ENCODE data around the gene PHAX. TPM values are rescaled to one million over a fixed set of nuclear protein-coding genes. Genes with fewer than 3 reads are reported as not detected.

Gene PHAX
- total RNA-seq, 1 experiment from 2014 or later, result 63.6 TPM

DNA sequence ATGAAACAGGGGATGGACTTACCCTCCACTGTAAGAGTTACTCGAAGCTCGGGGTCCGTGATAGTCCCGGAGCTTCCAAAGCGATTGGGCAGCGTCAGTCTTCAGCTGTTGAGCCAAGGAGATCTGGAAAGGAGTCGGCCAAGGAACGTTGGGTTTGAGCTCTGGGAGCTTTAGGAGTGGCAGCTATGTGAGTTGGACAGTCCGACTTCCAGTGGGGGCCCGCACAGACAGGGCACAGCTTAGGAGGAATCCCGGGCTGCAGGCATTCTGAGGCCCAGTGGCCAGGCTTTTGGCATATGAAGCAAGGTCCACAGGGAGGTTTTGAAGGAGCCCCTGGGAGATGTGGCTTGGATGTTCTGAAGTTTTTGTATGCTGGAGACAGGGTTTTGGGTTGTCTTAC lies 72.7 kb downstream of the PHAX start:
- DNase-seq, result no peak
- Mint-ChIP-seq H3K36me3 (ENCODE audit: insufficient read depth, unreplicated experiment) (no peaks in the 10 kb centered on the region), H3K27me3 (ENCODE audit: unreplicated experiment) (no peaks in the 10 kb centered on the region), H3K4me1 (ENCODE audit: low read depth, unreplicated experiment) (peaks cover 8% of the 10 kb centered on the region), H3K4me3 (ENCODE audit: low read depth, unreplicated experiment) (no peak overlapping the region), H3K9me3 (ENCODE audit: low read depth, unreplicated experiment) (peaks cover 3% of the 10 kb centered on the region), H3K27ac (ENCODE audit: unreplicated experiment) (no peak overlapping the region)
- CTCF ChIA-PET, result interaction anchor here (0.7 kb wide), 1 partner anchor 366 kb away, joined by 5 read pairs; no protein-coding TSS in a partner anchor
- BruUV-seq (replicated peaks), result no TSS peak
- intact Hi-C loops (cut with micrococcal nuclease; ENCODE audit: unreplicated experiment), result no loop called here
- TF ChIP-seq, protein P1, sequence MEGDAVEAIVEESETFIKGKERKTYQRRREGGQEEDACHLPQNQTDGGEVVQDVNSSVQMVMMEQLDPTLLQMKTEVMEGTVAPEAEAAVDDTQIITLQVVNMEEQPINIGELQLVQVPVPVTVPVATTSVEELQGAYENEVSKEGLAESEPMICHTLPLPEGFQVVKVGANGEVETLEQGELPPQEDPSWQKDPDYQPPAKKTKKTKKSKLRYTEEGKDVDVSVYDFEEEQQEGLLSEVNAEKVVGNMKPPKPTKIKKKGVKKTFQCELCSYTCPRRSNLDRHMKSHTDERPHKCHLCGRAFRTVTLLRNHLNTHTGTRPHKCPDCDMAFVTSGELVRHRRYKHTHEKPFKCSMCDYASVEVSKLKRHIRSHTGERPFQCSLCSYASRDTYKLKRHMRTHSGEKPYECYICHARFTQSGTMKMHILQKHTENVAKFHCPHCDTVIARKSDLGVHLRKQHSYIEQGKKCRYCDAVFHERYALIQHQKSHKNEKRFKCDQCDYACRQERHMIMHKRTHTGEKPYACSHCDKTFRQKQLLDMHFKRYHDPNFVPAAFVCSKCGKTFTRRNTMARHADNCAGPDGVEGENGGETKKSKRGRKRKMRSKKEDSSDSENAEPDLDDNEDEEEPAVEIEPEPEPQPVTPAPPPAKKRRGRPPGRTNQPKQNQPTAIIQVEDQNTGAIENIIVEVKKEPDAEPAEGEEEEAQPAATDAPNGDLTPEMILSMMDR (IDR thresholded peaks at IDR 0.05; ENCODE audit: unreplicated experiment), result no peak

DNA sequence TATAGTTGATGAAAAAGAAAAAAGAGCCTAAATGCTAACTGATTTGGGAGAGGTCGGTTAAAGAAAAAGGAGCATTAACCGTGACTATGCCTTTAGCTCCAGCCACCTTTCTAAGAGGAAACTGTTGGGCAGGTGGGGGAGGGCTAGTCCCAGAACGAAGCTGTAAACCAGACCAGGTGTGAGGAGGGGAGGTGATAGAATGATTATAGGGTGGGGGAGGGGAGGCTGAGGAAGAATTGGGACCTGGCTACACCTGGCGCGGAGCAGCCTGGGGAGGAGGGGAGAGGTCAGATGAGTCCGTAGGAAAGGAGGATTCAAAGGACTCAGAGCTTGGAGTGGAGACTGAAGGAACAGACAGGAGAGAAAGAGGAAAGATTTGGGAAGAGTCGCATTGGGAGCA lies 73.4 kb downstream of the PHAX start:
- intact Hi-C loops (cut with micrococcal nuclease; ENCODE audit: unreplicated experiment), result no loop called here
- H3K4me3 Mint-ChIP-seq (ENCODE audit: low read depth, unreplicated experiment), result no peak overlapping the region
- TF ChIP-seq, protein P1 (IDR thresholded peaks at IDR 0.05; ENCODE audit: unreplicated experiment), result no peak
- H3K27me3 Mint-ChIP-seq (ENCODE audit: unreplicated experiment), result no peaks in the 10 kb centered on the region
- no peak for DNase-seq
- H3K36me3 Mint-ChIP-seq (ENCODE audit: insufficient read depth, unreplicated experiment), result no peaks in the 10 kb centered on the region
- no TSS peak for BruUV-seq (replicated peaks)
- H3K9me3 Mint-ChIP-seq (ENCODE audit: low read depth, unreplicated experiment), result peaks cover 3% of the 10 kb centered on the region
- CTCF ChIA-PET, result interaction anchor here (0.7 to 2.5 kb wide), 2 partner anchors 128 to 365 kb away, joined by 5 read pairs; no protein-coding TSS in a partner anchor
- peaks cover 10% of the 10 kb centered on the region for H3K4me1 Mint-ChIP-seq (ENCODE audit: low read depth, unreplicated experiment)
- no peak overlapping the region for H3K27ac Mint-ChIP-seq (ENCODE audit: unreplicated experiment)

DNA sequence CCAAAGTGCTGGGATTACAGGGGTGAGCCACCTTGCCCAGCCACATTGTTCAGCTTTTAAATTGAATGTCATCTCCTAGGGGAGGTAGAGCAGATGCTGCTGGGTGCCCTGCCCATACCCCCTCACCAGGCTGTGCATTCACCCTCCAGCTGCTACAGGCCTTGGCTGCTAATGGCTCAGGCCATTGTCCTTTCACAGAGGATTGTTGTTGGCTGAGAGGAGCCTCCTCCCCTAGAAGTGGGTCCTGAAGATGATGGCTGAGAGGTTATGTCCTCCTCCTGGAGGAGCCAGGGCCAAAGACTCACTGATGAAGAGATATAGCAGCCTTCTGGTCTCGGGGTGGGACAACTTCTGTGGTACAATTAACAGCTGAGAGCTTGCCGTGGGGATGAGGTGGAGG lies 74.6 kb downstream of the PHAX start:
- CTCF ChIA-PET, result interaction anchor here (1.8 to 2.5 kb wide), 2 partner anchors 104 to 127 kb away, joined by 5 to 12 read pairs; no protein-coding TSS in a partner anchor
- no peaks in the 10 kb centered on the region for H3K36me3 Mint-ChIP-seq (ENCODE audit: insufficient read depth, unreplicated experiment)
- no peak overlapping the region for H3K27ac Mint-ChIP-seq (ENCODE audit: unreplicated experiment)
- TF ChIP-seq, protein P1 (IDR thresholded peaks at IDR 0.05; ENCODE audit: unreplicated experiment), result no peak
- H3K27me3 Mint-ChIP-seq (ENCODE audit: unreplicated experiment), result no peaks in the 10 kb centered on the region
- no TSS peak for BruUV-seq (replicated peaks)
- peaks cover 16% of the 10 kb centered on the region for H3K4me1 Mint-ChIP-seq (ENCODE audit: low read depth, unreplicated experiment)
- no peak for DNase-seq
- peaks cover 3% of the 10 kb centered on the region for H3K9me3 Mint-ChIP-seq (ENCODE audit: low read depth, unreplicated experiment)
- intact Hi-C loops (cut with micrococcal nuclease; ENCODE audit: unreplicated experiment), result no loop called here
- H3K4me3 Mint-ChIP-seq (ENCODE audit: low read depth, unreplicated experiment), result no peak overlapping the region

DNA sequence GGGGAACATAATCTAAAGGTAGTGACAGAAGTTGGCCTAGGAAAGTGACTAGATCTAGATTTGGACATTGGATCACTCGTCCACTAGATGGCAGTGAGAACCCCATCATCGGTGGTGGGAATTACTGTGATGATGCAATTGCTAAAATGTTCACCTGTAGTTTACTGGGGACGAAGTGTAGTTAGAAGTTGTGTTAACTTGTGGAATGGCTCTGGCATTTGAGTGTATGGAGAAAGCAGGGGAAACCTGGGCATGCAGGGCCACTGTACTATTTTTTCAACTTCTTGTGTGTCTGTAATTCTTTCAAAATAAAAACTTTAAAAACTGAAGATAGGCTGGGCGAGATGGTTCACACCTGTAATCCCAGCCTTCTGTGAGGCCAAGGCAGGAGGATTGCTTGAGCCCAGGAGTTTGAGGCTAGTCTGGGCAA lies 75.5 kb downstream of the PHAX start:
- CTCF ChIA-PET, result interaction anchor here (0.6 to 4.6 kb wide), 4 partner anchors 79 to 126 kb away, joined by 5 to 30 read pairs (median 8); no protein-coding TSS in a partner anchor
- BruUV-seq (replicated peaks), result no TSS peak
- peak; percentile 71 for DNase-seq
- H3K4me1 Mint-ChIP-seq (ENCODE audit: low read depth, unreplicated experiment), result peaks cover 16% of the 10 kb centered on the region
- H3K27ac Mint-ChIP-seq (ENCODE audit: unreplicated experiment), result no peak overlapping the region
- H3K27me3 Mint-ChIP-seq (ENCODE audit: unreplicated experiment), result no peaks in the 10 kb centered on the region
- intact Hi-C loops (cut with micrococcal nuclease; ENCODE audit: unreplicated experiment), result loop anchor here (1.0 kb wide), 2 partner anchors 104 to 126 kb away; no protein-coding TSS in a partner anchor
- H3K36me3 Mint-ChIP-seq (ENCODE audit: insufficient read depth, unreplicated experiment), result no peaks in the 10 kb centered on the region
- no peak overlapping the region for H3K4me3 Mint-ChIP-seq (ENCODE audit: low read depth, unreplicated experiment)
- TF ChIP-seq, protein P1 (IDR thresholded peaks at IDR 0.05; ENCODE audit: unreplicated experiment), result peak; percentile 74
- H3K9me3 Mint-ChIP-seq (ENCODE audit: low read depth, unreplicated experiment), result peaks cover 3% of the 10 kb centered on the region

Other genes with a start within 250 kb of the PHAX start
- gene GRAMD2B, start 177.5 kb upstream of the PHAX start, total RNA-seq (2022), result 23.0 and 23.3 TPM in 2 replicates
- gene ALDH7A1, start 5.7 kb upstream of the PHAX start, total RNA-seq (2022), result 78.0 and 108 TPM in 2 replicates
- gene LMNB1, start 176.2 kb downstream of the PHAX start, total RNA-seq (2022), result 128 and 153 TPM in 2 replicates